HepG2 (cell line): ENCODE data around the gene IKZF3.

Experiments used
- ARNT ChIP-seq: fragments of 450-650 bp; IDR thresholded peaks from 2 replicates; pipeline ENCODE4 v1.6.1; 2017
- EZH2 ChIP-seq: conservative IDR thresholded peaks from 2 replicates; pipeline ENCODE4 v1.6.1; 2012; ENCODE audit warnings: mild to moderate bottlenecking, low read depth, low read length, moderate library complexity
- MAZ ChIP-seq, 2 experiments: sonication (generic) in 1 of 2; formaldehyde crosslinking in 1 of 2; IDR thresholded peaks; 2 replicates each; pipeline versions ENCODE4 v1.5.0 to v1.6.1; 2012 to 2020; ENCODE audit warnings: low read depth in 2 of 2, mild to moderate bottlenecking in 2 of 2, borderline replicate concordance in 1 of 2, improper control_type of control experiment in 1 of 2, low read length in 1 of 2, missing genetic modification reagents in 1 of 2, moderate library complexity in 1 of 2
- NFIC ChIP-seq: IDR thresholded peaks from 2 replicates; pipeline ENCODE4 v1.6.1; 2012; ENCODE audit warnings: mild to moderate bottlenecking, low read length, inconsistent platforms
- POLR2AphosphoS5 ChIP-seq: IDR thresholded peaks from 2 replicates; pipeline ENCODE4 v1.6.1; 2012; ENCODE audit warnings: low read depth, low read length
- TF ChIP-seq, protein P1 (sequence below): sonication (generic); formaldehyde crosslinking; IDR thresholded peaks from 2 replicates; pipeline ENCODE4 v1.5.0; 2020; ENCODE audit warnings: mild to moderate bottlenecking, missing genetic modification reagents, moderate library complexity
- TF ChIP-seq, protein P2 (sequence below): sonication (generic); formaldehyde crosslinking; IDR thresholded peaks from 2 replicates; pipeline ENCODE4 v1.4.0; 2020; ENCODE audit warnings: missing genetic modification reagents

DNA sequence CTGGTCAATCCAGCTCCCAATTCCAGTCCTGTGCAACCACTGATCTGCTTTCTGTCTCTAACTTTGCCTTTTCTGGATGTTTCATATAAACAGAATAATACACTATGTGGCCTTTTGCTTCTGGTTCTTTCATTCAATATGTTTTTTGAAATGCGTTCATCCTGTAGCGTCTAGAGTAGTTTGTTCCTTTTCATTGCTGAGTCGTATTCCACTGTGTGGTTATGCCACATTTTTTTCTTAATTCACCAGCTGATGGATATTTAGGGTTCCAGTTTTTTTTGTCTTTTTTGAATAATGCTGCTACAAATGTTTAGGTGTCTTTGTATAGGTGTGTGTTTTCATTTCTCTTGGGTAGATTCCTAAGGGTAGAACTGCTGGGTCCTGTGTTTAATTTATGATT lies 131.5 kb downstream of the IKZF3 start:
- TF ChIP-seq NFIC (no peak), POLR2AphosphoS5 (no peak), EZH2 (no peak), ARNT (no peak), MAZ (IDR thresholded peaks at IDR 0.05; ENCODE audit: borderline replicate concordance, low read depth, low read length) (no peak), MAZ (CRISPR knock-in tag; IDR thresholded peaks at IDR 0.05; ENCODE audit: low read depth) (no peak)
- TF ChIP-seq, protein P1, sequence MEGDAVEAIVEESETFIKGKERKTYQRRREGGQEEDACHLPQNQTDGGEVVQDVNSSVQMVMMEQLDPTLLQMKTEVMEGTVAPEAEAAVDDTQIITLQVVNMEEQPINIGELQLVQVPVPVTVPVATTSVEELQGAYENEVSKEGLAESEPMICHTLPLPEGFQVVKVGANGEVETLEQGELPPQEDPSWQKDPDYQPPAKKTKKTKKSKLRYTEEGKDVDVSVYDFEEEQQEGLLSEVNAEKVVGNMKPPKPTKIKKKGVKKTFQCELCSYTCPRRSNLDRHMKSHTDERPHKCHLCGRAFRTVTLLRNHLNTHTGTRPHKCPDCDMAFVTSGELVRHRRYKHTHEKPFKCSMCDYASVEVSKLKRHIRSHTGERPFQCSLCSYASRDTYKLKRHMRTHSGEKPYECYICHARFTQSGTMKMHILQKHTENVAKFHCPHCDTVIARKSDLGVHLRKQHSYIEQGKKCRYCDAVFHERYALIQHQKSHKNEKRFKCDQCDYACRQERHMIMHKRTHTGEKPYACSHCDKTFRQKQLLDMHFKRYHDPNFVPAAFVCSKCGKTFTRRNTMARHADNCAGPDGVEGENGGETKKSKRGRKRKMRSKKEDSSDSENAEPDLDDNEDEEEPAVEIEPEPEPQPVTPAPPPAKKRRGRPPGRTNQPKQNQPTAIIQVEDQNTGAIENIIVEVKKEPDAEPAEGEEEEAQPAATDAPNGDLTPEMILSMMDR (CRISPR knock-in tag): no peak
- TF ChIP-seq, protein P2, sequence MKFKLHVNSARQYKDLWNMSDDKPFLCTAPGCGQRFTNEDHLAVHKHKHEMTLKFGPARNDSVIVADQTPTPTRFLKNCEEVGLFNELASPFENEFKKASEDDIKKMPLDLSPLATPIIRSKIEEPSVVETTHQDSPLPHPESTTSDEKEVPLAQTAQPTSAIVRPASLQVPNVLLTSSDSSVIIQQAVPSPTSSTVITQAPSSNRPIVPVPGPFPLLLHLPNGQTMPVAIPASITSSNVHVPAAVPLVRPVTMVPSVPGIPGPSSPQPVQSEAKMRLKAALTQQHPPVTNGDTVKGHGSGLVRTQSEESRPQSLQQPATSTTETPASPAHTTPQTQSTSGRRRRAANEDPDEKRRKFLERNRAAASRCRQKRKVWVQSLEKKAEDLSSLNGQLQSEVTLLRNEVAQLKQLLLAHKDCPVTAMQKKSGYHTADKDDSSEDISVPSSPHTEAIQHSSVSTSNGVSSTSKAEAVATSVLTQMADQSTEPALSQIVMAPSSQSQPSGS (CRISPR knock-in tag): no peak
